HG03558 (cell line): Measurements from ENCODE around the gene SLC17A8.

Source experiments
- ATAC-seq: cut with Tn5 transposase; IDR thresholded peaks from one replicate; pipeline ENCODE4 v1.9.1; 2021; ENCODE audit warnings: moderate number of reproducible peaks; ENCODE audit not compliant: unreplicated experiment; ENCODE audit errors: extremely low read depth

SLC17A8 gene

GRCh38 chr12:100463661-100464060 is 106.8 kb downstream of the SLC17A8 start:
- no peak for ATAC-seq

- no peak for ATAC-seq
Observed at GRCh38 chr12:100464529-100464928, 107.7 kb downstream of the SLC17A8 start.

- ATAC-seq, result no peak
Observed at GRCh38 chr12:100468126-100468525, 111.3 kb downstream of the SLC17A8 start.
